ENCODE measurements around the gene RPS5. TPM values are rescaled to one million over a fixed set of nuclear protein-coding genes. Genes with fewer than 3 reads are reported as not detected.

RPS5 gene
- total and polyA plus RNA-seq, 9 of the 15 experiments (the other 6 are each of a cell fraction or from before 2014, with no cell fraction given), result 1,228 to 3,570 (median 2,484) TPM

DNA sequence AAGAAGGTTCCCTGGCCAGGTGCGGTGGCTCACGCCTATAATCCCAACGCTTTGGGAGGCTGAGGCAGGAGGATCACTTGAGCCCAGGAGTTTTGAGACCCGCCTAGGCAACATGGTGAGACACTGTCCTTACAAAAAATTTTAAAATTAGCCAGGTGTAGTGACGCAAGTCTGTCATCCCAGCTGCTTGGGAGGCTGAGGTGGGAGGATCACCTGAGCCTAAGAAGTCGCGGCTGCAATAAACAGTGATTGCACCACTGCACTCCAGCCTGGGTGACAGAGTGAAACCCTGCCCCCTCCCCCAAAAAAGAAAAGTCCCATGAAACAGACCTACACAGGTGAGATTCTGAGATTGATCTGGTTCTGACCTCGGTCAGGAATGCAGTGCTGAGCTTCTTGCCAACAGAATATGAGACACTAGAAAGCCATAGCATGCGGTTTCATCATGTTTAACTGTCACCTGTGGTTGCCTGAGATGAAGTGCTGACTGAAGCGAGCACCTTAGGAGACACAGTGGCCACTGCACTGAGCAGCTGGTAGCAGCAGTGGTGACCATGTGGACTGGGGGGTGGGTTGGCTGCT lies 31.8 kb upstream of the RPS5 start:
- BruUV-seq (replicated peaks), result no TSS peak
- Histone ChIP-seq H3K9ac (ENCODE audit: insufficient read depth in 1 of 2, low read depth in 2 of 2, low read length in 2 of 2) (no peak overlapping the region), H3K4me3 (no peak overlapping the region), H3K9me3 (replicated peaks; ENCODE audit: control insufficient read depth, insufficient read depth, low read depth, low read length) (no peaks in the 10 kb centered on the region), H3K9me1 (ENCODE audit: control insufficient read depth, insufficient read depth, low read length) (no peaks in the 10 kb centered on the region), H3K27me3 (ENCODE audit: control insufficient read depth in 2 of 2, insufficient read depth in 2 of 2, low read length in 2 of 2) (no peaks in the 10 kb centered on the region), H3K4me2 (ENCODE audit: insufficient read depth, low read length) (no peak overlapping the region), H2AFZ (ENCODE audit: low read depth, low read length) (no peak overlapping the region), H3K36me3 (ENCODE audit: control insufficient read depth, insufficient read depth, low read length) (no peaks in the 10 kb centered on the region), H4K20me1 (replicated peaks; ENCODE audit: control insufficient read depth, insufficient read depth, low read length) (no peaks in the 10 kb centered on the region), H3K27ac (ENCODE audit: extremely low read depth, low read depth, low read length) (no peak overlapping the region), H3K4me1 (replicated peaks in 1 of 2; ENCODE audit: control insufficient read depth in 2 of 2, insufficient read depth in 2 of 2, low read length in 2 of 2) (peaks cover 0 to 24% of the 10 kb centered on the region in 2 experiments; a peak in 2 of 5 replicates), H3K79me2 (ENCODE audit: control insufficient read depth, insufficient read depth, low read length) (no peaks in the 10 kb centered on the region)
- intact Hi-C loops (cut with micrococcal nuclease), result no loop called here
- ChIA-PET CTCF (ENCODE audit: low intra/inter-chr PET ratio) (no interaction called here), POLR2A (no interaction called here)
- in situ Hi-C loops (cut with MboI), result no loop called here
- ATAC-seq (no peak), FAIRE-seq (no peak), DNase-seq (ENCODE audit: extremely low read depth in 1 of 4, low spot score in 3 of 4) (no peak)
- 53% methylated on average over 9 of the region's 10 CpGs for WGBS (ENCODE audit: insufficient coverage, low coverage, missing lambda C conversion rate)
- no peak for TF ChIP-seq BRD9 (IDR thresholded peaks at IDR 0.05; ENCODE audit: low read depth, partially characterized antibody)
- TF ChIP-seq, protein P1, sequence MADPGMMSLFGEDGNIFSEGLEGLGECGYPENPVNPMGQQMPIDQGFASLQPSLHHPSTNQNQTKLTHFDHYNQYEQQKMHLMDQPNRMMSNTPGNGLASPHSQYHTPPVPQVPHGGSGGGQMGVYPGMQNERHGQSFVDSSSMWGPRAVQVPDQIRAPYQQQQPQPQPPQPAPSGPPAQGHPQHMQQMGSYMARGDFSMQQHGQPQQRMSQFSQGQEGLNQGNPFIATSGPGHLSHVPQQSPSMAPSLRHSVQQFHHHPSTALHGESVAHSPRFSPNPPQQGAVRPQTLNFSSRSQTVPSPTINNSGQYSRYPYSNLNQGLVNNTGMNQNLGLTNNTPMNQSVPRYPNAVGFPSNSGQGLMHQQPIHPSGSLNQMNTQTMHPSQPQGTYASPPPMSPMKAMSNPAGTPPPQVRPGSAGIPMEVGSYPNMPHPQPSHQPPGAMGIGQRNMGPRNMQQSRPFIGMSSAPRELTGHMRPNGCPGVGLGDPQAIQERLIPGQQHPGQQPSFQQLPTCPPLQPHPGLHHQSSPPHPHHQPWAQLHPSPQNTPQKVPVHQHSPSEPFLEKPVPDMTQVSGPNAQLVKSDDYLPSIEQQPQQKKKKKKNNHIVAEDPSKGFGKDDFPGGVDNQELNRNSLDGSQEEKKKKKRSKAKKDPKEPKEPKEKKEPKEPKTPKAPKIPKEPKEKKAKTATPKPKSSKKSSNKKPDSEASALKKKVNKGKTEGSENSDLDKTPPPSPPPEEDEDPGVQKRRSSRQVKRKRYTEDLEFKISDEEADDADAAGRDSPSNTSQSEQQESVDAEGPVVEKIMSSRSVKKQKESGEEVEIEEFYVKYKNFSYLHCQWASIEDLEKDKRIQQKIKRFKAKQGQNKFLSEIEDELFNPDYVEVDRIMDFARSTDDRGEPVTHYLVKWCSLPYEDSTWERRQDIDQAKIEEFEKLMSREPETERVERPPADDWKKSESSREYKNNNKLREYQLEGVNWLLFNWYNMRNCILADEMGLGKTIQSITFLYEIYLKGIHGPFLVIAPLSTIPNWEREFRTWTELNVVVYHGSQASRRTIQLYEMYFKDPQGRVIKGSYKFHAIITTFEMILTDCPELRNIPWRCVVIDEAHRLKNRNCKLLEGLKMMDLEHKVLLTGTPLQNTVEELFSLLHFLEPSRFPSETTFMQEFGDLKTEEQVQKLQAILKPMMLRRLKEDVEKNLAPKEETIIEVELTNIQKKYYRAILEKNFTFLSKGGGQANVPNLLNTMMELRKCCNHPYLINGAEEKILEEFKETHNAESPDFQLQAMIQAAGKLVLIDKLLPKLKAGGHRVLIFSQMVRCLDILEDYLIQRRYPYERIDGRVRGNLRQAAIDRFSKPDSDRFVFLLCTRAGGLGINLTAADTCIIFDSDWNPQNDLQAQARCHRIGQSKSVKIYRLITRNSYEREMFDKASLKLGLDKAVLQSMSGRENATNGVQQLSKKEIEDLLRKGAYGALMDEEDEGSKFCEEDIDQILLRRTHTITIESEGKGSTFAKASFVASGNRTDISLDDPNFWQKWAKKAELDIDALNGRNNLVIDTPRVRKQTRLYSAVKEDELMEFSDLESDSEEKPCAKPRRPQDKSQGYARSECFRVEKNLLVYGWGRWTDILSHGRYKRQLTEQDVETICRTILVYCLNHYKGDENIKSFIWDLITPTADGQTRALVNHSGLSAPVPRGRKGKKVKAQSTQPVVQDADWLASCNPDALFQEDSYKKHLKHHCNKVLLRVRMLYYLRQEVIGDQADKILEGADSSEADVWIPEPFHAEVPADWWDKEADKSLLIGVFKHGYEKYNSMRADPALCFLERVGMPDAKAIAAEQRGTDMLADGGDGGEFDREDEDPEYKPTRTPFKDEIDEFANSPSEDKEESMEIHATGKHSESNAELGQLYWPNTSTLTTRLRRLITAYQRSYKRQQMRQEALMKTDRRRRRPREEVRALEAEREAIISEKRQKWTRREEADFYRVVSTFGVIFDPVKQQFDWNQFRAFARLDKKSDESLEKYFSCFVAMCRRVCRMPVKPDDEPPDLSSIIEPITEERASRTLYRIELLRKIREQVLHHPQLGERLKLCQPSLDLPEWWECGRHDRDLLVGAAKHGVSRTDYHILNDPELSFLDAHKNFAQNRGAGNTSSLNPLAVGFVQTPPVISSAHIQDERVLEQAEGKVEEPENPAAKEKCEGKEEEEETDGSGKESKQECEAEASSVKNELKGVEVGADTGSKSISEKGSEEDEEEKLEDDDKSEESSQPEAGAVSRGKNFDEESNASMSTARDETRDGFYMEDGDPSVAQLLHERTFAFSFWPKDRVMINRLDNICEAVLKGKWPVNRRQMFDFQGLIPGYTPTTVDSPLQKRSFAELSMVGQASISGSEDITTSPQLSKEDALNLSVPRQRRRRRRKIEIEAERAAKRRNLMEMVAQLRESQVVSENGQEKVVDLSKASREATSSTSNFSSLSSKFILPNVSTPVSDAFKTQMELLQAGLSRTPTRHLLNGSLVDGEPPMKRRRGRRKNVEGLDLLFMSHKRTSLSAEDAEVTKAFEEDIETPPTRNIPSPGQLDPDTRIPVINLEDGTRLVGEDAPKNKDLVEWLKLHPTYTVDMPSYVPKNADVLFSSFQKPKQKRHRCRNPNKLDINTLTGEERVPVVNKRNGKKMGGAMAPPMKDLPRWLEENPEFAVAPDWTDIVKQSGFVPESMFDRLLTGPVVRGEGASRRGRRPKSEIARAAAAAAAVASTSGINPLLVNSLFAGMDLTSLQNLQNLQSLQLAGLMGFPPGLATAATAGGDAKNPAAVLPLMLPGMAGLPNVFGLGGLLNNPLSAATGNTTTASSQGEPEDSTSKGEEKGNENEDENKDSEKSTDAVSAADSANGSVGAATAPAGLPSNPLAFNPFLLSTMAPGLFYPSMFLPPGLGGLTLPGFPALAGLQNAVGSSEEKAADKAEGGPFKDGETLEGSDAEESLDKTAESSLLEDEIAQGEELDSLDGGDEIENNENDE (IDR thresholded peaks at IDR 0.05; ENCODE audit: low read depth, low read length), result no peak
- no peak for TF ChIP-seq TBP (optimal IDR thresholded peaks at IDR 0.05; ENCODE audit: low read depth, low read length)
- no peak for TF ChIP-seq MBD2 (IDR thresholded peaks at IDR 0.05; ENCODE audit: borderline replicate concordance, low read depth)
- no peak for TF ChIP-seq MAZ (CRISPR knock-in tag; conservative IDR thresholded peaks at IDR 0.05 in 1 of 2, IDR thresholded peaks at IDR 0.05 in 1 of 2)
- TF ChIP-seq, protein P2, sequence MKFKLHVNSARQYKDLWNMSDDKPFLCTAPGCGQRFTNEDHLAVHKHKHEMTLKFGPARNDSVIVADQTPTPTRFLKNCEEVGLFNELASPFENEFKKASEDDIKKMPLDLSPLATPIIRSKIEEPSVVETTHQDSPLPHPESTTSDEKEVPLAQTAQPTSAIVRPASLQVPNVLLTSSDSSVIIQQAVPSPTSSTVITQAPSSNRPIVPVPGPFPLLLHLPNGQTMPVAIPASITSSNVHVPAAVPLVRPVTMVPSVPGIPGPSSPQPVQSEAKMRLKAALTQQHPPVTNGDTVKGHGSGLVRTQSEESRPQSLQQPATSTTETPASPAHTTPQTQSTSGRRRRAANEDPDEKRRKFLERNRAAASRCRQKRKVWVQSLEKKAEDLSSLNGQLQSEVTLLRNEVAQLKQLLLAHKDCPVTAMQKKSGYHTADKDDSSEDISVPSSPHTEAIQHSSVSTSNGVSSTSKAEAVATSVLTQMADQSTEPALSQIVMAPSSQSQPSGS (CRISPR knock-in tag; IDR thresholded peaks at IDR 0.05), result no peak
- no peak for TF ChIP-seq TAF9B (IDR thresholded peaks at IDR 0.05; ENCODE audit: partially characterized antibody)
- no peak for TF ChIP-seq BACH1 (tag; IDR thresholded peaks at IDR 0.05)
- TF ChIP-seq, protein P3, sequence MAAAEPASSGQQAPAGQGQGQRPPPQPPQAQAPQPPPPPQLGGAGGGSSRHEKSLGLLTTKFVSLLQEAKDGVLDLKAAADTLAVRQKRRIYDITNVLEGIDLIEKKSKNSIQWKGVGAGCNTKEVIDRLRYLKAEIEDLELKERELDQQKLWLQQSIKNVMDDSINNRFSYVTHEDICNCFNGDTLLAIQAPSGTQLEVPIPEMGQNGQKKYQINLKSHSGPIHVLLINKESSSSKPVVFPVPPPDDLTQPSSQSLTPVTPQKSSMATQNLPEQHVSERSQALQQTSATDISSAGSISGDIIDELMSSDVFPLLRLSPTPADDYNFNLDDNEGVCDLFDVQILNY (CRISPR knock-in tag; IDR thresholded peaks at IDR 0.05), result no peak
